HL-60/S4 treated with retinoic acid at 250 ng/mL for 4 days and 3 days (cell line): ENCODE measurements around the gene ST6GALNAC5.
"Not testable (repeated sequence)": the region's sequence is repeated elsewhere in the genome, so short reads cannot be mapped to it uniquely, and the experiment has no call there.

Experiments used
- in situ Hi-C: fragments of 300-500 bp; cut with MboI; formaldehyde crosslinking; loops from 2 replicates; pipeline ENCODE4 v1.7.0; 2022; ENCODE audit warnings: low sequenced_read_pairs

Gene ST6GALNAC5

GRCh38 chr1:76867342-76868130 is at the start of gene ST6GALNAC5:
Gene ST6GALNAC5 (plus strand): TSS chr1:76867480.
- in situ Hi-C loops: no loop called here

GRCh38 chr1:76820028-76820427 is 47.3 kb upstream of the ST6GALNAC5 start:
- in situ Hi-C loops: no loop called here

GRCh38 chr1:76822961-76823360 is 44.3 kb upstream of the ST6GALNAC5 start:
- in situ Hi-C loops: not testable (repeated sequence)

GRCh38 chr1:76824106-76824505 is 43.2 kb upstream of the ST6GALNAC5 start:
- in situ Hi-C loops: no loop called here

- in situ Hi-C loops: no loop called here
Observed at GRCh38 chr1:76826072-76826845, 41.0 kb upstream of the ST6GALNAC5 start.

GRCh38 chr1:76827066-76827465 is 40.2 kb upstream of the ST6GALNAC5 start:
- in situ Hi-C loops: no loop called here

- in situ Hi-C loops: no loop called here
Observed at GRCh38 chr1:76830373-76830772, 36.9 kb upstream of the ST6GALNAC5 start.

- in situ Hi-C loops: no loop called here
Observed at GRCh38 chr1:76832521-76832920, 34.8 kb upstream of the ST6GALNAC5 start.

- in situ Hi-C loops: no loop called here
Observed at GRCh38 chr1:76833151-76833550, 34.1 kb upstream of the ST6GALNAC5 start.

GRCh38 chr1:76833856-76834255 is 33.4 kb upstream of the ST6GALNAC5 start:
- in situ Hi-C loops: no loop called here

- in situ Hi-C loops: no loop called here
Observed at GRCh38 chr1:76835203-76835602, 32.1 kb upstream of the ST6GALNAC5 start.

GRCh38 chr1:76840278-76840677 is 27.0 kb upstream of the ST6GALNAC5 start:
- in situ Hi-C loops: no loop called here

GRCh38 chr1:76841460-76841859 is 25.8 kb upstream of the ST6GALNAC5 start:
- in situ Hi-C loops: no loop called here

GRCh38 chr1:76843821-76844464 is 23.3 kb upstream of the ST6GALNAC5 start:
- in situ Hi-C loops: no loop called here

GRCh38 chr1:76854255-76854654 is 13.0 kb upstream of the ST6GALNAC5 start:
- in situ Hi-C loops: no loop called here

GRCh38 chr1:76856104-76856503 is 11.2 kb upstream of the ST6GALNAC5 start:
- in situ Hi-C loops: no loop called here

- in situ Hi-C loops: no loop called here
Observed at GRCh38 chr1:76857138-76857537, 10.1 kb upstream of the ST6GALNAC5 start.

- in situ Hi-C loops: no loop called here
Observed at GRCh38 chr1:76857973-76858372, 9.3 kb upstream of the ST6GALNAC5 start.

- in situ Hi-C loops: no loop called here
Observed at GRCh38 chr1:76861149-76861548, 6.1 kb upstream of the ST6GALNAC5 start.

- in situ Hi-C loops: no loop called here
Observed at GRCh38 chr1:76862447-76862846, 4.8 kb upstream of the ST6GALNAC5 start.

- in situ Hi-C loops: no loop called here
Observed at GRCh38 chr1:76864383-76864782, 2.9 kb upstream of the ST6GALNAC5 start.
